Neural cell (in vitro differentiated cells): ENCODE measurements around the gene ZNF516.

Source experiments
- CTCF ChIP-seq: fragments of 450-650 bp; IDR thresholded peaks from 2 replicates; pipeline ENCODE4 v1.5.1; 2014; ENCODE audit warnings: antibody characterized with exemption, mild to moderate bottlenecking, moderate library complexity; ENCODE audit not compliant: poor library complexity, severe bottlenecking
- MXI1 ChIP-seq: fragments of 450-650 bp; conservative IDR thresholded peaks from 2 replicates; pipeline ENCODE4 v1.6.1; 2014; ENCODE audit warnings: antibody characterized with exemption, mild to moderate bottlenecking; ENCODE audit not compliant: poor library complexity, severe bottlenecking
- REST ChIP-seq: IDR thresholded peaks from 2 replicates; pipeline ENCODE4 v1.6.1; 2012; ENCODE audit warnings: borderline replicate concordance
- SMC3 ChIP-seq: fragments of 450-650 bp; conservative IDR thresholded peaks from 2 replicates; pipeline ENCODE4 v1.6.1; 2014; ENCODE audit warnings: antibody characterized with exemption, mild to moderate bottlenecking, moderate library complexity; ENCODE audit not compliant: poor library complexity

- TF ChIP-seq CTCF = no peak
- no peak for TF ChIP-seq SMC3
- TF ChIP-seq REST = no peak
- no peak for TF ChIP-seq MXI1
Observed at GRCh38 chr18:76472829-76473228, 22.2 kb downstream of the ZNF516 start.
